HG03095 (cell line): ENCODE measurements around the gene ANKRD13B.

Experiments used
- ATAC-seq: cut with Tn5 transposase; IDR thresholded peaks from one replicate; pipeline ENCODE4 v1.9.1; 2021; ENCODE audit warnings: moderate library complexity; ENCODE audit not compliant: unreplicated experiment

Gene ANKRD13B

GRCh38 chr17:29579866-29580771, 12.8 kb upstream of the ANKRD13B start:
- peak; percentile 58 for ATAC-seq

- ATAC-seq, result no peak
Observed at GRCh38 chr17:29581583-29582253, 11.2 kb upstream of the ANKRD13B start.

- ATAC-seq, result no peak
Observed at GRCh38 chr17:29582254-29582765, 10.6 kb upstream of the ANKRD13B start.

GRCh38 chr17:29582772-29583171, 10.2 kb upstream of the ANKRD13B start:
- no peak for ATAC-seq

DNA sequence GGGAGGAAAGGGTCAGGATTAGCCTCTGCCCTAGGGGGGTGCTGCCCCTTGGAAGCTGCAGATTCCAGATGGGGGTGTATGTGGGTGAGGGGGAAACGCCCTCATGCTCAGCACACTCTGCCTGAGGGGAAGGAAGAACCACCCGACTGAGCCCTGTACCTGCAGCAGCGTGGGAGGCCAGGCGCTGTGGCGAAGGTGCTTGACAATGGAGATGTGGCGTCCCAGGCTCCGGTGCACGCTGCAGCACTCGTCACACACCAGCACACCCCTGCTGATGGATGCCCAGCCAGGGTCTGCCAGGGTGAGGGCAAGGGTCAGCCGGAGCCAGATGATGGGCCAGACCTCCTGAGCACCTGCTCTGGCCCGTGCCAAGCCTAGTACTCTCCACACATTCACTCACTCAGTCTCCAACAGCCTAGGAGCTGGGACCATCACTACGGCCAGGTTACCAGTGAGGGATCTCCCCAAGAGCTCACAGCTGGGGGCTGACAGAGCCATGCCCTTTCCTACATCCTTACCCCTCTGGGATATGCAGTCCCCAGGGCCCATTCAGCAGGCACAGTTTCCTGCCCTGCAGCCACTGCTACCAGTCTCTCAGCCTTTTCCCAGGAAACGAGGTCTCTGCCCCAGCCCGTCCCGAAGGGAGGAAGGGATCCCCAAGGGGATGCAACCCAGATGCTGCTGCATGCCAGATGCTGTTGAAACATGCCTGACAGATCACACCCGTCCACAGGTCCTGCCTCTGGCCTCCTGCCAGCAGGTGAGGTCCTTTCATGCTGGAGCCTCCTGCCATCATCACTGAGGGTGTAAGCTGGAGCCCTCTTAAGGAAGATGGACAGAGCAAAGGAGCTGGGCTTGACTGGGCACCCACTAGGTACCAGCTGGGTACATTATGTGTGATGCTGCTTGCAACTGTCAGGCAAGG, 9.3 kb upstream of the ANKRD13B start:
- ATAC-seq, result no peak

- no peak for ATAC-seq
Observed at GRCh38 chr17:29584452-29585079, 8.4 kb upstream of the ANKRD13B start.

DNA sequence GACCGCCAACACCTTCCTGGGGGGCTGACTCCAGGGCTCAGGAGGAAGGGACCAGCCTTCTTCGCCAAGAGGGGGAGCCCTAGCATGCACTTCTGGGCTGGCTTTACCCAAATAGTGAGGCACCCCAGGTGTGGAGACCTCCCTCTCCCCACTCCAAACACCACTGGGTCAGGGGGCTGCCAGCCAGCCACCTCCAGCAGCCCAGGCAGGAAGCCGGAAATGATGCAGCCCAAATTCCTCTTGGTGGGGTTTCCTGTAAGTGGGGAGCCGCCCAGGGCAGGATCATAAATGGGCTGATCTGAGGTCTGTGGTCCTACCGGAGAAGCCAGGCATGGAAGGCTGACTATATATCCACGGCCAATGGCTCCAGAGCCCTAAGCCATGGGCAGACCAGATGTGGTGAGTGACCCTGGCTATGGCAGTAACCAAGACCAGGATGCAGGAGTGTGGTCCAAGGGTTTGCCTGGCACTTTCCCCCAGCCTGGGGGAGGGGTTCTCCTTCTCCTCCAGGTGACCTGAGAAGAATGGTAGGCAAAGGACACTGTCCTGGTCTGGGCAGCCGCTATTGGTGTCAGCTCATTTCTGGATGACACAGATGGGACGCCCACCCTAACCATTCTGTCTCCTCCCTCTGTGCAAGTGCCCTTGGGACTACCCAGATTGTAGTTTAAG, 7.7 kb upstream of the ANKRD13B start:
- no peak for ATAC-seq

DNA sequence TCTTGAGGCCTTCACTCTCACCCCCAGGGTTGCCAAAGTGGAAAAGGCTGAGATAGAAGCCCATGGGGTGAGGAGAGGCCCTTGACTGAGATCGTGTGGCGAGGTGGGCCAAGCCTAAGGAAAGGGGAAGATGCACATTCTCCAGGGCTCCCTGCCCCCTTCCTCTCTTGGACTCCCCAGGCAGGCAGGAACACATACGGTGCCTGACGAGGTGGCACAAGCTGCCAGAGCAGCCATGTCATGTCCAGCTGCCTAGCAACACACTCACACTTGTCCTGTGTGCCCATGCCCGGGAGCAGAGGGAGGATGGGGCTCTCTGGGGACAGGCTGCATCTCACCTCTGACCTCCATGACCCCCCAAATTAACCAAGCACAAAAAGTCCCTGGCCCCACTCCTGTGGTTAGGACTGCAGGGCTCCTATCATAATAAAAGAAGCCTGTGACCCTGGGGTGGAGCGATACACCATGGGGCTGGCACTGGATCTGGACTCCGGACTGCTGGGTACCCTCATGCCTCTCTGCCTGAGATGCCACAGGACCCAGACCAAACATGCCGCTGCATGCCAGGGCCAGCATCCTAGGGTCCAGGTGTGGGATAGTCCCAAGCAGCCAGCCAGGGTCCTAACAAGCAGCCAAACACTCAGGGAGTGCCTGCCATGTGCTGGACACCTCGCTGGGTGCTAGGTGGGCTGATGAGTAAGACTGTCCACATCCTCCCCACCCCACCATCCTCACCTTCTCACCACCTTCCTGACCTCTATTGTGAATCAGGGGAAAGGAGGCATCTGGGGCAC, 6.1 kb upstream of the ANKRD13B start:
- no peak for ATAC-seq

DNA sequence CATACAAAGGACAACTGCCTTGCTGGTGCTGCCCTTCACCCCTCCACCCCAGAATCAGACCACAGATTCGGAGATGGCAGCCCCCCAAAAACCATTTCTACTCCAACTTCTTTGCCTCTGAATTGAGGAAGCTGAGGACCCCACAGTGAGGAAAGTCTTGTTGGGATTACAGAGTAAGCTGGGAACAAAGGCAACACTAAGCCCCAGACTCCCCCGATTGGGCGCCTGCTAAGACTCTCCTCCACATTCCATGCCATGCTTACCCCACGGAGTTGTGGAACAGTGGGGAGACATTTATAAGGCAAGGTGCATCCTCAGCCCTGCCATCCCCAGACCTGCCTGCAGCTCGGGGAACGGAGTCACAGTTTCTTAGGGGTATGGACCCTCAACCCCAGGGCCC, 5.3 kb upstream of the ANKRD13B start:
- ATAC-seq, result no peak

- ATAC-seq, result no peak
Observed at GRCh38 chr17:29588017-29588561, 4.8 kb upstream of the ANKRD13B start.

DNA sequence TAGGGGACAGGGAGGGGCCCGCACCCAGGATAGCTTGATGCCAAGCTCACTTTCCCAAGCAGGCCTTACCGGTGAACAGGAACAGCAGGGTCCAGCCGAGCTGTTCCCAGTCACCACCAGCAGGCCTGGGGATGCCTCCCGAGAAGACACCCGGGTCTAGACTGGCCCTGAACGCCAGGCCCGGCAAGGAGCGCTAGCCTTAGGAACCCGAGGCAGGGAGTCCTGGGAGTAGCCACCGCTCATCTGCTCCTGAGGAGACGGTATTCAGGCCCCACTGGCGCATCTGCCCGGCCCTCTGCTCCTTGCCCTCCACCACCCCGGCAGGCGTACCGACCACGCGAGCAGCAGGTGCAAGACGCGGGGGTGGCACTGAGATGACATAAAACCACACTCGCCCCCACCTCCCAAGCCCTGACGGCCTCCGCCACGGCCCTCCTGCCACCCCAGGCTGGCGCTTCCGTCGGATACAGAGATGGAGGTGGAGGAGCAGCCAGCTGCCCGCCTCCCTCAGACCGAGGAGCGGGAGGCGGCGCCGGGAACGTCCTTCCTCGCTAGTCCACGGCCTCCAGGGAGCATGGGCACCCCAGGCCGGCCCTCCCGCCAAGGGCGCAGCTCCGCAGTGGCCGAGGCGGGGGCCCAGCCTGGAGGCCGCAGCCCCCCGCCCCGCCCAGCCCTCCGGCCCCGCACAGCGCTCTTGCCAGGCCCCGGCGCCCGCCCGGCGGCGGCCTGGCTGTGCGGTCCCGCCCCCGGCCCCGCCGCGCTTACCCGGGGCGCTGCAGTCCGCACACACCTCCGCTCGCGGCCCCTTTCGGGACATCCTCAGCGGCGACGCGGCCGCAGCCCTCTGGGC, 4.1 kb upstream of the ANKRD13B start:
- no peak for ATAC-seq

DNA sequence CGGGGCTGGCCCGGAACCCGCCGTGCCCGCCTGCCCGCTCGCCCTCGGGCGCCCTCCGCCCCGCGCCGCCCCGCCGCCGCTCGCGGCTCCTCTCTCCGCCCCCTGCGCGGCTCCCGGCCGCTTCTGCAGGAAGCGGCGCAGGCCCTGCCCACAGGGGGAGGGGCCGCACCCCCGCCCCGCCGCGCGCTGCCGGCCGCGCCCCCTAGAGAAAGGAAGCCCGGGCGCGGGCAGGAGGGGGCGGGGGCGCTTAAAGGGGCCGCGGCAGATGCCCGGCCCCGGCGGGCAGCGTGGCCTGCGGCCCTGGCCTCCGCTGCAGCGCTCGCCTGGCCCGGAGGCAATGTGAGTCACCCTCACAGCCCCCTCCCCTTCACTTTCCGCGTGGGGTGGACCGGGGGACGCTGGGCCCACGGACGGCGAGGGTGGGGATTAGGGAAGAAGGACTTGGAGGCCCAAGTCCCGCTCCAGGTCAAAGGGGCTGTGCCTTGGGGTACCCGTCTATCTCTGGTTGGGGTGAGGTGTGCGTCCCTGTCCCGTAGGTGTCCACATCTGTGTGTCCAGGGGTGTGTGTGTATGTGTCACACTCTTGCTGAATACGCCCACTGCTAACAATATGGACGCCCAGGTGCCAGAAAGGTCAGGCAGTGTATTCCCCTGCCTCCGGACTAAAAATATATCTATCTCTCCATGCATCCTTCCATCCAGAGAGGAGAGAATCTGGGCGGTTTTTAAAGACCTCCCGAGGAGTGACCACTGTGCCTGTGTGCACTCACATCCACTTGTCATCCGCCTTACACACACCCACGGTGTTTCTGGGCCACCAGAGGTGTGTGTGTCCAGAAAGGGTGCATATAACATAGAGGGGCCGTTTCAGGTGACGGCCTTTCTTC, 3.2 kb upstream of the ANKRD13B start, which contains the start of gene GIT1:
Gene GIT1 (minus strand): TSS at position 125 of the 887 bp plus-strand sequence. CDS start 270 bp downstream, outside the sequence.
- ATAC-seq, result peak; percentile 38

DNA sequence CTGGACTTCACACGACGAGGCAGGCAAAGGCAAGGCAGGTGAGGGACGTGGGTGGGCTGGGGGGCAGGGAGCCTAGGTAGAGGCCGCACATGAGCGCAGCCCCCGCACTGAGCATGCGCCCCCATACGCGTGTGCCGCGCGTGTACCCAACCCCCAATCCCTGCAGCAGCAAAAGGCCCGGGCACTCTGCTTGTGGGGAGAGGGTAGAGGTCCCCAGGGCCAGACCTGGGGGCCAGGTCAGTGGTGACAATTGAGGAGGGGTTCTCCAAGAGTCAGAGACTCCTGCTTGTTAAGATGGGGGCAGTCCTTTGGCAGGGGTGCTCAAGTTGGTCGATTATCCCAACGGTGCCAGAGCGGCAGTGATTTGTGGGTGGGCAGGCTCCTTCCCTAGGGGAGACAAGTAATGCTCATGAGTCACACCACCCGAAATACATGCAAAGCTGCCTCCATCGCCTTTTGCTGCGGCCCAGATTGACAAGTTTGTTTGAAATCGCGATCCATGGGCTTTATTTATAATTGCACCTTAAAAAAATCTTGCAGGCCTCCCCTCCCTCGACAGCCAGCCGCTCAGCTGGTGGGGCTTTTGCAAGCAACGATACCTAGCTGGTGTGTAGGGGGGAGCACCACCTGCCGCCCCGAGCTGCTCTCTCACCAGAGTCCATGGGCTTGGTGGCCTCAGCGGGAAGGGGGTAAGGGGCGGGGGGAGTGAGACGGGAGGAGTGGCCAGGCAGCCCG, 2.4 kb upstream of the ANKRD13B start:
- no peak for ATAC-seq

DNA sequence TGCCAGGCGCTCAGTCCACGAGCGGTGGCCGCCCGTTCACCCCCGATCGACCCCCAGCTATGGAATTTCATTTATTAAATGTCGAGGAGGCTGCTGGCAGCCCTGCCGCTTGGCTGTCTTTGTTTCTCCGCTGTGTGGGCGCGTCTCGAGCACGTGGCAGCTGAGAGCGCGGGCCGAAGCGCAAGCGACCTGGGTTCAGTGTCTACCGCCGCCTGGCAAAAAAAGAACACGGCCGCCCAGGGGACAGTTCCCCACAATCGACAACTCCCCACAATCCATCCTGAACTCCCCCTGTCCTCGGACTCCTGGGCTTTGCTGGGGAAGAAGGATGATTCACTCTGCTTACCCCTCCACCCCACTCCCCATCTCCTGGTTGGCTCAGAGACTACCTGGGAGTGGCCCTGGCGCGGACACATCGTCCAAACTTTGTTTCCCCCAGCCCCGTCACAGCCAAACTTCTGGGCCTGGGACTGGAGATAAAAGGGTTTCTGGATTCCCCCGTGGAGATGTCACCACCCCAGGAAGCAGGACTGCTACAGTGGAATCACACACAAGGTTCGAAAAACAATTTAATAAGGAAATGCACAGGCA, 1.7 kb upstream of the ANKRD13B start:
- no peak for ATAC-seq

DNA sequence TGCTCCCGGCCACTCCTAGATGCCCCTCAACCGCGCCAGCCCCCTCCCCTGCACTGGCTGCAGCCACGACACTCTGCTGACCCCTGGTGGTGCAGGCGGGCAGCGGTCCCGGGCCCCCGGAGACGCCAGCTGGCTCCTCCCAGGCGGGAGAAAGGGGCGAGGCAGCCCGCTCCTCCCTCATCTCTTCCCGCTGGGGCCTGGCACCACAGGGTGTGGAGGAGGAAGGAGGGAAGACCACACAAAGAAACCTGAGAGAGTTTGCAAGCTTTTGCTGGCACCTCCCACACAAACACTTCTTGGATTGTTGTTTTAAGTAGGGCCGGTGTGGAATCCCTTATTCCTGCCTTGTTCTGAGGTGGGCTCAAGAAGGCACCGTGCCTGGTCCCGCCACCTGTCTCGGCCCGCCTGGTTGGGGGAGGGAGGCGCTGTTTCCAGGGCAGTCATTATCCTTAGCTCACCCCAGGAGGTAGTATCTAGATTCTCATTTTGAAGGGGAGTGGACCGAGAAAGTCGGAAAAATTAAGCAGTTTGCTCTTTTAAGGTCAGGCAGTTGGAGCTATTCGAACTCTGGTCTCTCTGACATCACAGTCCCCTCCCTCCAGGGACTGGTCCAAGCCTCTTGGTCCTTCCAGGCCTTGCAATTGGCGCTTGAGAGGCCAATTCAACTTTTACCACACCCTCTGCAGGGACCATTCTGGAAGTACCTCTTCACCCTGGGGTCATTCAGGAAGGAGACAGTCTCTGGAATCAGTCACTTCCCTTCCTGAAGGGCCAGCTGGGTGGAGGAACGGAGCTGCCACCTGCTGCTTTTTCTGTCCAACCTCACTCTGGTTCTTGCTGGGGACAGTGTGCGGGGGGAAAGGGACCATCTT, 959 bp upstream of the ANKRD13B start:
- ATAC-seq, result peak; percentile 31
